ENCODE results near the gene ZNF576.

The ZNF576 gene

GRCh38 chr19:43562698-43563241 is 33.6 kb upstream of the ZNF576 start:
- no peaks in the 10 kb centered on the region for H3K36me3 ChIP-seq (ENCODE audit: insufficient read depth)
- no peak overlapping the region for H3K9ac ChIP-seq
- H3K4me1 ChIP-seq (ENCODE audit: low read depth, poor library complexity, severe bottlenecking) = no peaks in the 10 kb centered on the region
- H3K4me3 ChIP-seq (IDR thresholded peaks at IDR 0.05; ENCODE audit: insufficient read depth, low read depth, low read length) = no peak overlapping the region
- H2AFZ ChIP-seq (ENCODE audit: low read depth) = no peak overlapping the region
- TF ChIP-seq CTCF (conservative IDR thresholded peaks at IDR 0.05; ENCODE audit: low read depth, low read length) = no peak
- H4K20me1 ChIP-seq (ENCODE audit: insufficient read depth) = no peaks in the 10 kb centered on the region
- no peak overlapping the region for H3K27ac ChIP-seq
- no peaks in the 10 kb centered on the region for H3K27me3 ChIP-seq (ENCODE audit: insufficient read depth, low read depth)
- H3K4me2 ChIP-seq = no peak overlapping the region
- H3K79me2 ChIP-seq (ENCODE audit: insufficient read depth, low read depth) = no peaks in the 10 kb centered on the region

DNA sequence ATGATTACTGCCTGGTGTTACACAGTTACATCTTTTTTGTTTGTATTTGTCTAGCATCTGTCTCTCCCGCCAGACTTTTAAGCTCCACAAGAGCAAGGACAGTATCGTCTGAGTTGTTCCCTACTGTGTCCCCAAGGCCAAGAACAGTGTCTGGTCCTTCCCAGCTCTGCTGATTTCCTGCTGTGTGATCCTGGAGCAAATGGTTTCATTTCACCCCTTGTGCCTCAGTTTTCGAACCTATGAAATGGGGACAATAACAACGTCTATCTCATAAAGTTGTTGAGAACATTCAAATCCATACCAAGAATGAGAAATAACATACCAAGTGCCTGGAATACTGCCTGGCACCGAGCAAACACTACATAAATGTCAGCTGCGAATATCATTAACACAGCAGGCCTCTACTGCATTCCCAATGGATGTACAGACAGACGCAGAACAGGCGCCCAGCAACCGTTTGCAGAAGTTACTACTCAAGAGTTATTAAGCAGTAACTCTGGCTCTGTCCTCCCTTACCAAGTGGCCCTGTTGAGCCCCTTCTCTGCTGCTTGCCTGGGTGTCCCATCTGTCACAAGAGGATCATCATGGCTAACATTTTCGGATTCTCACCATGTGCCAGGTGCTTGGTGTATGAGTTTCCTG is 32.5 kb upstream of the ZNF576 start:
- no peaks in the 10 kb centered on the region for H3K79me2 ChIP-seq (ENCODE audit: insufficient read depth, low read depth)
- H3K4me1 ChIP-seq (ENCODE audit: low read depth, poor library complexity, severe bottlenecking) = no peaks in the 10 kb centered on the region
- H3K4me3 ChIP-seq (IDR thresholded peaks at IDR 0.05; ENCODE audit: insufficient read depth, low read depth, low read length) = no peak overlapping the region
- H3K27me3 ChIP-seq (ENCODE audit: insufficient read depth, low read depth) = no peaks in the 10 kb centered on the region
- H3K27ac ChIP-seq = no peak overlapping the region
- H3K36me3 ChIP-seq (ENCODE audit: insufficient read depth) = no peaks in the 10 kb centered on the region
- H4K20me1 ChIP-seq (ENCODE audit: insufficient read depth) = no peaks in the 10 kb centered on the region
- no peak overlapping the region for H3K9ac ChIP-seq
- H2AFZ ChIP-seq (ENCODE audit: low read depth) = no peak overlapping the region
- H3K4me2 ChIP-seq = no peak overlapping the region
- TF ChIP-seq CTCF (conservative IDR thresholded peaks at IDR 0.05; ENCODE audit: low read depth, low read length) = no peak

DNA sequence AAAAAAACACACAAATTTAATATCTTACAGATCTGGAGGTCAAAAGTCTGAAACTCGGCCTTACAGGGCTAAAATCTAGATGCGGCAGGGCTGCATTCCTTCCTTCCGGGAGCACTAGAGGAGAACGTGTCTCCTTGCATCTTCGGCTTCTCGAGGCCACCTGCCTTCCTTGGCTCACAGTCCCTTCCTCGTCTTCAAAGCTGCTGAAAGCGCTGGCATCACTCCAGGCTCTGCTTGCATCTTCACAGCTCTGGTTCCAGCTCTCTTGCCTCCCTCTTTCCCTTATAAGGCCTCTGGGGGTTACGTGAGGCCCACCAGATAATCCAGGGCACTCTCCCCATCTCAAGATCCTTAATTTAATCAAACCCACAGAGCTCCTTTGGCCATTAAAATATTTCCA is 31.6 kb upstream of the ZNF576 start:
- Histone ChIP-seq H3K27ac (no peak overlapping the region), H4K20me1 (ENCODE audit: insufficient read depth) (no peaks in the 10 kb centered on the region), H3K4me2 (no peak overlapping the region), H3K79me2 (ENCODE audit: insufficient read depth, low read depth) (0 out of 2 replicates have a peak, but pooled peaks cover 3% of the 10 kb centered on the region), H3K27me3 (ENCODE audit: insufficient read depth, low read depth) (no peaks in the 10 kb centered on the region), H3K4me3 (IDR thresholded peaks at IDR 0.05; ENCODE audit: insufficient read depth, low read depth, low read length) (no peak overlapping the region), H3K4me1 (ENCODE audit: low read depth, poor library complexity, severe bottlenecking) (peaks cover 3% of the 10 kb centered on the region), H2AFZ (ENCODE audit: low read depth) (no peak overlapping the region), H3K9ac (no peak overlapping the region), H3K36me3 (ENCODE audit: insufficient read depth) (no peaks in the 10 kb centered on the region)
- no peak for TF ChIP-seq CTCF (conservative IDR thresholded peaks at IDR 0.05; ENCODE audit: low read depth, low read length)

DNA sequence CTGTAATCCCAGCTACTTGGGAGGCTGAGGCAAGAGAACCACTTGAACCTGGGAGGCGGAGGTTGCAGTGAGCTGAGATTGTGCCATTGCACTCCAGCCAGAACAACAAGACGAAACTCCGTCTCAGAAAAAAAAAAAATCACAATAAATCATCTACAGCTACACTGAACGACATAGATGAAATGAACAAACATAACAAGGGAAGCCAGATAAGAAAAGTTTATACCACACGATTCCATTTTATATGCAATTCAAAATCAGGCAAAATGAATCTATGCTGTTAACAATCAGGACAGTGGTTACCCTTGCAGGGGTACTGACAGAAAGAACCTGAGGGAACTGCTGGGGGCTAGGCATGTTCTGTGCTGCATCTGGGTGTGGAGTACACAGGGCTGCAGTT is 26.7 kb upstream of the ZNF576 start:
- H3K4me1 ChIP-seq (ENCODE audit: low read depth, poor library complexity, severe bottlenecking) = peaks cover 17% of the 10 kb centered on the region
- H3K36me3 ChIP-seq (ENCODE audit: insufficient read depth) = no peaks in the 10 kb centered on the region
- no peak for TF ChIP-seq CTCF (conservative IDR thresholded peaks at IDR 0.05; ENCODE audit: low read depth, low read length)
- H3K9ac ChIP-seq = no peak overlapping the region
- H3K27ac ChIP-seq = peak overlapping the region; percentile 26; the same call in 1 of the 2 replicates
- no peak overlapping the region for H2AFZ ChIP-seq (ENCODE audit: low read depth)
- no peak overlapping the region for H3K4me3 ChIP-seq (IDR thresholded peaks at IDR 0.05; ENCODE audit: insufficient read depth, low read depth, low read length)
- H3K27me3 ChIP-seq (ENCODE audit: insufficient read depth, low read depth) = no peaks in the 10 kb centered on the region
- H3K79me2 ChIP-seq (ENCODE audit: insufficient read depth, low read depth) = peaks cover 5% of the 10 kb centered on the region; the same call in 1 of the 2 replicates
- no peak overlapping the region; the same call in 1 of the 2 replicates for H3K4me2 ChIP-seq
- no peaks in the 10 kb centered on the region for H4K20me1 ChIP-seq (ENCODE audit: insufficient read depth)
